SJSA1 (cell line): Measurements from ENCODE around the gene ITGAV. TPM values are rescaled to one million over a fixed set of nuclear protein-coding genes. Genes with fewer than 3 reads are reported as not detected.

Experiments used
- DNase-seq, 2 experiments: peaks; one replicate each; pipeline ENCODE4 v3.0.0-alpha.2; 2015 to 2020; ENCODE audit warnings: low spot score in 2 of 2, low read depth in 1 of 2
- H3K27ac ChIP-seq: fragments of 250-450 bp; sonication (Bioruptor Pico); 2 replicates; pipeline ENCODE4 v1.5.1; 2020; ENCODE audit warnings: mild to moderate bottlenecking, moderate library complexity
- H3K27me3 ChIP-seq: fragments of 250-450 bp; sonication (Bioruptor Pico); replicated peaks from 2 replicates; pipeline ENCODE4 v1.5.1; 2020; ENCODE audit warnings: mild to moderate bottlenecking, moderate library complexity
- H3K36me3 ChIP-seq: fragments of 250-450 bp; sonication (Bioruptor Pico); 2 replicates; pipeline ENCODE4 v1.5.1; 2020; ENCODE audit warnings: mild to moderate bottlenecking
- H3K4me1 ChIP-seq: fragments of 250-450 bp; sonication (Bioruptor Pico); replicated peaks from 2 replicates; pipeline ENCODE4 v1.6.1; 2021; ENCODE audit warnings: mild to moderate bottlenecking
- H3K4me3 ChIP-seq: fragments of 250-450 bp; sonication (Bioruptor Pico); 2 replicates; pipeline ENCODE4 v1.5.1; 2020; ENCODE audit warnings: mild to moderate bottlenecking
- H3K9me3 ChIP-seq: fragments of 250-450 bp; sonication (Bioruptor Pico); replicated peaks from 2 replicates; pipeline ENCODE4 v1.5.1; 2020; ENCODE audit warnings: mild to moderate bottlenecking
- total RNA-seq: library from RNA; depleted of rRNA; stranded (reverse); fragments of >200 nt; shearing (Covaris generic); gene quantifications from 2 replicates; pipeline ENCODE4 v1.2.3, GENCODE V29; 2014

Gene ITGAV
- total RNA-seq, 1 experiment from 2014 or later = 288 TPM

GRCh38 chr2:186709529-186710450 lies 119.9 kb downstream of the ITGAV start:
- Histone ChIP-seq H3K27me3 (no peaks in the 10 kb centered on the region; the same call in 1 of the 2 replicates), H3K4me3 (no peak overlapping the region), H3K27ac (no peak overlapping the region), H3K4me1 (no peaks in the 10 kb centered on the region), H3K9me3 (no peaks in the 10 kb centered on the region), H3K36me3 (no peaks in the 10 kb centered on the region)
- no peak for DNase-seq

GRCh38 chr2:186713691-186714090 lies 123.8 kb downstream of the ITGAV start:
- Histone ChIP-seq H3K36me3 (no peaks in the 10 kb centered on the region), H3K27me3 (no peaks in the 10 kb centered on the region; the same call in 1 of the 2 replicates), H3K4me1 (no peaks in the 10 kb centered on the region), H3K4me3 (no peak overlapping the region), H3K9me3 (no peaks in the 10 kb centered on the region), H3K27ac (no peak overlapping the region)
- DNase-seq = no peak

GRCh38 chr2:186714611-186715010 lies 124.8 kb downstream of the ITGAV start:
- Histone ChIP-seq H3K9me3 (no peaks in the 10 kb centered on the region), H3K4me3 (no peak overlapping the region), H3K27me3 (no peaks in the 10 kb centered on the region; the same call in 1 of the 2 replicates), H3K27ac (no peak overlapping the region), H3K36me3 (no peaks in the 10 kb centered on the region), H3K4me1 (no peaks in the 10 kb centered on the region)
- no peak for DNase-seq

- no peaks in the 10 kb centered on the region for H3K4me1 ChIP-seq
- H3K27me3 ChIP-seq = no peaks in the 10 kb centered on the region; the same call in 1 of the 2 replicates
- H3K36me3 ChIP-seq = no peaks in the 10 kb centered on the region
- H3K4me3 ChIP-seq = no peak overlapping the region
- no peak overlapping the region for H3K27ac ChIP-seq
- no peaks in the 10 kb centered on the region for H3K9me3 ChIP-seq
- no peak for DNase-seq
Observed at GRCh38 chr2:186716004-186716403, 126.1 kb downstream of the ITGAV start.

- H3K27me3 ChIP-seq = no peaks in the 10 kb centered on the region; the same call in 1 of the 2 replicates
- H3K9me3 ChIP-seq = no peaks in the 10 kb centered on the region
- no peak overlapping the region for H3K4me3 ChIP-seq
- H3K4me1 ChIP-seq = no peaks in the 10 kb centered on the region
- no peaks in the 10 kb centered on the region for H3K36me3 ChIP-seq
- no peak overlapping the region for H3K27ac ChIP-seq
- no peak for DNase-seq
Observed at GRCh38 chr2:186716899-186717298, 127.0 kb downstream of the ITGAV start.

GRCh38 chr2:186717320-186718007 lies 127.6 kb downstream of the ITGAV start:
- no peaks in the 10 kb centered on the region; the same call in 1 of the 2 replicates for H3K27me3 ChIP-seq
- no peak overlapping the region for H3K27ac ChIP-seq
- no peaks in the 10 kb centered on the region for H3K4me1 ChIP-seq
- H3K36me3 ChIP-seq = no peaks in the 10 kb centered on the region
- no peaks in the 10 kb centered on the region for H3K9me3 ChIP-seq
- DNase-seq = no peak
- H3K4me3 ChIP-seq = no peak overlapping the region

- no peaks in the 10 kb centered on the region for H3K36me3 ChIP-seq
- H3K4me1 ChIP-seq = no peaks in the 10 kb centered on the region
- H3K4me3 ChIP-seq = no peak overlapping the region
- H3K9me3 ChIP-seq = no peaks in the 10 kb centered on the region
- no peak for DNase-seq
- no peak overlapping the region for H3K27ac ChIP-seq
- H3K27me3 ChIP-seq = no peaks in the 10 kb centered on the region; the same call in 1 of the 2 replicates
Observed at GRCh38 chr2:186718122-186718521, 128.3 kb downstream of the ITGAV start.

GRCh38 chr2:186718903-186719302 lies 129.0 kb downstream of the ITGAV start:
- H3K9me3 ChIP-seq = no peaks in the 10 kb centered on the region
- no peak for DNase-seq
- H3K4me1 ChIP-seq = no peaks in the 10 kb centered on the region
- no peak overlapping the region for H3K27ac ChIP-seq
- H3K4me3 ChIP-seq = no peak overlapping the region
- H3K36me3 ChIP-seq = no peaks in the 10 kb centered on the region
- no peaks in the 10 kb centered on the region; the same call in 1 of the 2 replicates for H3K27me3 ChIP-seq

GRCh38 chr2:186721956-186722355 lies 132.1 kb downstream of the ITGAV start:
- Histone ChIP-seq H3K27me3 (no peaks in the 10 kb centered on the region), H3K9me3 (no peaks in the 10 kb centered on the region), H3K36me3 (no peaks in the 10 kb centered on the region), H3K4me3 (no peak overlapping the region), H3K4me1 (no peaks in the 10 kb centered on the region), H3K27ac (no peak overlapping the region)
- no peak for DNase-seq

GRCh38 chr2:186724736-186725135 lies 134.9 kb downstream of the ITGAV start:
- Histone ChIP-seq H3K4me1 (no peaks in the 10 kb centered on the region), H3K36me3 (no peaks in the 10 kb centered on the region), H3K4me3 (no peak overlapping the region), H3K27me3 (no peaks in the 10 kb centered on the region), H3K27ac (no peak overlapping the region), H3K9me3 (no peaks in the 10 kb centered on the region)
- no peak for DNase-seq

GRCh38 chr2:186725783-186726182 lies 135.9 kb downstream of the ITGAV start:
- Histone ChIP-seq H3K9me3 (no peaks in the 10 kb centered on the region), H3K27me3 (no peaks in the 10 kb centered on the region), H3K36me3 (no peaks in the 10 kb centered on the region), H3K4me3 (no peak overlapping the region), H3K27ac (no peak overlapping the region), H3K4me1 (no peaks in the 10 kb centered on the region)
- no peak for DNase-seq

- no peaks in the 10 kb centered on the region for H3K9me3 ChIP-seq
- no peak overlapping the region for H3K4me3 ChIP-seq
- no peaks in the 10 kb centered on the region for H3K4me1 ChIP-seq
- H3K27ac ChIP-seq = no peak overlapping the region
- H3K27me3 ChIP-seq = no peaks in the 10 kb centered on the region
- no peaks in the 10 kb centered on the region for H3K36me3 ChIP-seq
- DNase-seq = no peak
Observed at GRCh38 chr2:186726938-186727337, 137.1 kb downstream of the ITGAV start.

- Histone ChIP-seq H3K36me3 (no peaks in the 10 kb centered on the region), H3K4me3 (no peak overlapping the region), H3K9me3 (no peaks in the 10 kb centered on the region), H3K27ac (no peak overlapping the region), H3K27me3 (no peaks in the 10 kb centered on the region), H3K4me1 (no peaks in the 10 kb centered on the region)
- no peak for DNase-seq
Observed at GRCh38 chr2:186728631-186729030, 138.8 kb downstream of the ITGAV start.
